HG03520 (cell line): Measurements from ENCODE around the gene PALD1.

ENCODE experiments used
- ATAC-seq: cut with Tn5 transposase; IDR thresholded peaks from one replicate; pipeline ENCODE4 v1.9.1; 2021; ENCODE audit warnings: mild to moderate bottlenecking, moderate library complexity; ENCODE audit not compliant: unreplicated experiment

Gene PALD1

DNA sequence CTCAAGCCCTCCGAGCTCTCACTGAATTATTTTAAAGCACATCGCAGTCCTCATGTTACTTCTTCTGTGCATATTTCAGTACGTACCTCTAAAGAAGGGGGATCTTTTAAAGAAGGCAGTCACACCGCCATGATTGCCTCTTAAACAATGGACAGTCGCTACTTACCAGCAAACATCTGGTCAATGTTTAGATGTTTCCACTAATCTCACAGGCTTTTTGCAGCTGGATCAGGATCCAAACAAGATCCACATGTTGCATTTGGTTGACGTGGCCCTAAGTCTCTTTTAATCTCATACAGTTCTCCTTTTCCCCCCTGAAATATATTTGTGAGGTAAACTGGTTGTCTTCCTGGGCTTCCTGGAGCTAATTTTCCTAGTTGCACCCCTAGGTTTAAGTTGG lies 74.0 kb downstream of the PALD1 start:
- no peak for ATAC-seq

- no peak for ATAC-seq
Measured at GRCh38 chr10:70555371-70555770, 76.8 kb downstream of the PALD1 start.

- ATAC-seq, result no peak
Measured at GRCh38 chr10:70557086-70557845, 78.7 kb downstream of the PALD1 start.

- ATAC-seq, result no peak
Measured at GRCh38 chr10:70557876-70558275, 79.3 kb downstream of the PALD1 start.

DNA sequence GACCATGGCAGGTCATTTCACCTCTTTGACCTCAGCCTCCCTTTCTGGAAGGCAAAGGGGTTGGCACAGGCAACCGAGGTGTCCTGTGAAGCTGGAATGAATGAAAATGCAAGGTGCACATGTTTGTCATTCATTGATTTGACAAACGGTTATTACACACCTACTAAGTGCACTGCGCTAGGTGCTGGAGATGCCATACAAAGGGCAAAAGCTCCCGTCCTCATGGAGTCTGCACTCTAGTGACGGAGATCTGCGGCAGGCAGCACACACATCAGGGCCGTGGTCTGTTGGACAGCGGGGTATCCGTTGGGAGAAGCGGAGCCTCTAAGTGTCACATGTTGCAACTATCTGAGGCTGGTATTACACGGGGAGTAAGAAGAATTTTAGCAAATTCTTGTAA lies 79.7 kb downstream of the PALD1 start:
- no peak for ATAC-seq

GRCh38 chr10:70558871-70559810 lies 80.6 kb downstream of the PALD1 start:
- no peak for ATAC-seq

DNA sequence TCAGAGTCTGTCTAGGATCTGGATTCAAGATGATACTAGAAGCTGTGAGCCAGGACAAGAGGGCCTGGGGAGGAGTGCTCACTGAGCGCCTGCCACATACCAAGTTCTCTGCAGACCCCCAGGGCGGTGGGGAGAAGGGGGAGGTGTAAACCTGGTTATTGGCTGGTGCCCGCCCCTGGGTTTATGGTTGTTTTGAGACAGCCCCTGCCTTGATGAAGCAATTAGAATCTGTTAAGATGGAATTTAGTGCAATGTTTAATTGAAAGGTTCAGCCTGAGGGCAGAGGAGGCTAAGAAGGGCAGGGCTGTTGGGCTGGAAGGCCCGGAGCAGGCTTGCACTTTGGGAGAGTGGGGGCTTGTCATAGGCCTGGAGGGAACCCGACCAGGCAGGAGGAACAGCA lies 81.3 kb downstream of the PALD1 start:
- ATAC-seq, result no peak

DNA sequence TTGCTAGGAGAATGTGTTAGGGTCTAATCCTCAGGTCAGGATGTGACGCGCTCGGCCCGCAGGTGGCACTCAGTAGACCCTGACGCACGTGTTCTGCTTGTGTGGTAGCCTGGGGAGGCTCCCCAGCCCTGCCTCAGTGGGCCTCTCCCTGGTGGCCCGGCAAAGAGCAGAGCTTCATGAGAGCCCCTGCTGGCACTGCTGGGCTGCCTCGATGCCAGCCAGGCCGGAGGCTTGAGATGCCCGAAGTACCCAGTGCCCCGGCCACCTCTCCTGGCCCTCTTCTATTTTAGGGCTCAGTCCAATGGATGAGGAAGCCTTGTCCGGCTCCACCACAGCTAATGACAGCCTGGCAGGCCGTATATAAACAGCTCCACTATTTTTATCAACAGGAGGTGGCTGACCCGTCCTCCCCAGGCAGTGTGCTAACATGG lies 82.0 kb downstream of the PALD1 start:
- no peak for ATAC-seq

- ATAC-seq, result no peak
Measured at GRCh38 chr10:70561070-70561469, 82.5 kb downstream of the PALD1 start.

DNA sequence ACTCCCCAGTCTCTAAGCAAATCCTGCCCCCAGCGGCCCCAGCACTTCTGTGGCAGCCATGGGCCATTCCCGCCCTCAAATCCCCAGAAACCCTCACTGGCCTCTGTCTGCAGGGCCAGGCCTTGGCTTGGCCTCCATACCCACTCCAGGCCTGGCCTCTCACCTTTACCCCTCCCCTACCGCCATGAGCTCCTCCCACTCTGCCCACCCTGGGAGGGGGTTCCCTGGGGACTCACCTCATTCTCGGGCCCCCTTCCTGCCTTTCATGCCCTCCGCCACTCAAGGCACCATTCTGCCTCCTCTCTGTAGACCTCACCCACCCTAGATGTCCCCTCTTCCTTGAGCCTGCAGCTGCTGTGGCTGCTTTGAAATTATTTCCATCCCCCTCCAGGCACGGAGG lies 83.0 kb downstream of the PALD1 start:
- ATAC-seq, result no peak

GRCh38 chr10:70562036-70562755 lies 83.6 kb downstream of the PALD1 start:
- no peak for ATAC-seq

- ATAC-seq, result no peak
Measured at GRCh38 chr10:70563230-70563629, 84.7 kb downstream of the PALD1 start.

DNA sequence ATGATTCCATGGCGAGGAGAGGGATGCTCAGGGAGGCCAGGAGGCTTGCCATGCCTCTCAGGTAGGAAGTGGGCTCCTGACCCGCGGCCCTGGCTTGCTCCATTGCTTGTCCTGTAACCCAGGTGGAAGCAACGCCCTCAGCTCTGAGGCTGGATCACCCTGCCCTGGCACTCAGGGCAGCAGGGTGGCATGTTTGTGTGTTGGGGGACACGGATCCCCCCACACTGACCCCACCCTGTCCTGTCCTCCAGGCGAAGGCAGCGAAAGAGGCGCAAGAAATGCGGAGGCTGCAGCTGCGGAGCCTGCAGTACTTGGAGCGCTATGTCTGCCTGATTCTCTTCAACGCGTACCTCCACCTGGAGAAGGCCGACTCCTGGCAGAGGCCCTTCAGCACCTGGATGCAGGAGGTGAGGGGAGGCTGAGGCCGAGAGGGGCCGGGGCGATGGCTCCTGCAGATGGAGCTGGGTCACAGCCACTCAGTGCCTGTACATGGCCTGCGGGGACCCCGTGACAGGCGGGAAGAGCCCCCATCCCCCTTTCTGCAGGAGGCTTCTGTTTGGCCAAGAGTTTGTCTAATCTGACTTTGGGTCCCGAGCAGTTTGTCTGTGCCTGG lies 85.7 kb downstream of the PALD1 start:
- no peak for ATAC-seq

DNA sequence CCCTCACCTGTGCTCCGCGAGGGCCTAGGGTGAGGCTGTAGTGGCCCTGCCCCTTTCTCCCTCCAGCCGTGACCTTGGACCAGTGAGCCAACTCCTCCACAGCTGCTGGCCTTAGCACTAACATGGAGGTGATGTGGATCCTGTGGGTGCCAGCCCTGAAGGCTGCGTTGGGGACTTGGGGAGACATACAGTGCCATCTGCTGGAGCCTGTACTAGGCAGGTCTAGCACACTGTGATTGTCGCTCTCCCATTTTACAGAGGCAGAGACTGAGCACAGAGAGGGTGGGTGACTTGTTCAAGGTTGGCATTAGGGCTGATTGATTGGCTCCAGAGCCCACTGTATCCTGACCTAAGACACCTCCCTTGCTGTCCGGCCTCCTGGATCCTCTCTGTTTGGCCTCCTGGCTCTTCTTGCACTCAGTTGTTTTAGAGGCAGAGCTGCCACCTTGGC lies 86.4 kb downstream of the PALD1 start:
- ATAC-seq, result no peak

DNA sequence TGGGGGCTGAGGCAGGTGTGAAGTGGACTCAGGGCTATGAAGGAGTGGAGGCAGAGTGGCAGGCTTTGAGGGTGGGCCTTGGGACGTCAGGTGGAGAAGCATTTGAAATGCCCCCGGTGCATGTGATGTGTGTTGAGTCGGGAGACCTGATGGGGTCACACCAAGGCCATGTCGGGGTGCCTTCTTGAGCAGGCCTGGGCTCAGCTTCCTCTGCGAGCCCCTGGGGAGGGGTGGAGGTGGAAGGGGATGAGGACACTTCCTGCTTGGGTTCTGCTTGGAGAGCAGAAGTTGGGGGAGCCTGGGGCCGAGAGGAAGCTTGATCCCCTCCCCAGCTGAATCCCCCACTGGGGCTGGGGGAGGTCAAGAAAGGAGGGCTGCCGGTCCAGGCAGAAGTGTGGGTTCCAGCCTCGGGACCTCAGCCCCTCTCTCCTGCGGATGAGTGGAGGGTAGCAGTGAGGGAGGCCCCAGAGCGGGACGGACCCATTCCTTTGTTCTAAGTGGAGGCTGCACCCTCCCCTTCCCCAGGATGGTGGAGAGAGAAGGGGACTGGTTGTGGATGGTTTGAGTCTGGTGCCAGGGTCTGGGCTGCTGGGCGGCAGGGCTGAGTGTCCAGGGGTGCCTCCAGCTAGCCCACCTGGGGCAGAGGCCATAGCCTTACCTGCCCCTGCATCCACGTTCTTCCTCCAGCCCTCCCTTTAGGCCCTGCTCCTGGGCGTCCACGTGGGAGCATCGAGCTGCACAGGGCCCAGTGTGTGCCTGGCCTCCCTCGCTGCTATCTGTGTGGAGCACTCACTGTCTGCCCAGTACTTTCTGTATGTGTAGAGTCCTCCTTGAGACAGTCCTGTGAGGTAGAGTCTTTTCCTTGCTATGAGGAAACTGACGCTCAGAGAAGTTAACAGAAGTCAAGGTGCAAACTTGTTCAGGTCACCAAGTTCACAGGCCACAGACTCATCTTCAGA lies 87.3 kb downstream of the PALD1 start:
- no peak for ATAC-seq

- ATAC-seq, result no peak
Measured at GRCh38 chr10:70566515-70567290, 88.1 kb downstream of the PALD1 start.

- ATAC-seq, result no peak
Measured at GRCh38 chr10:70567603-70568002, 89.0 kb downstream of the PALD1 start.

DNA sequence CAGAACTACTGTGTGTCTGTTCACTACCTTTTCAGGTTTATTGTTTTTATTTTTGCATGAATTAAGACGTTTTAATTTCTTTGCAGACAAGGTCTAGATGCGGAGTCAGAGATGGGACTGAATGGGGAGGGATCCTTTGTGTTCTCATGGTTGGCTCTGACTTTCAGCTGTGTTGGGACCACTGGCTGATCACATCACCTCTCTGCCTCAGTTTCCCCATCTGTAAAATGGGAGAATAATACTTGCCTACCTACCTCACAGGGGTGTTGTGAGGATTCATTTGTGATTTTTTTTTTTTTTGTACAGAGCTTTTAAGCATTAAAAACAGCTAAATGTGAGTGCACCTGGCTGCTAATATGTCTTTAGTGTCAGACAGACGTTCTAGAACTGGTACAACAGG lies 89.5 kb downstream of the PALD1 start:
- ATAC-seq, result no peak
